Chondrocyte (in vitro differentiated cells): ENCODE data around the gene ZNF254. TPM values are rescaled to one million over a fixed set of nuclear protein-coding genes. Genes with fewer than 3 reads are reported as not detected.

Source experiments
- DNase-seq: peaks from one replicate; pipeline ENCODE4 v3.0.0; 2021; ENCODE audit warnings: mixed read lengths, low spot score
- H3K27ac Mint-ChIP-seq: one replicate; pipeline ENCODE4 v1.8.0; 2021; ENCODE audit warnings: mild to moderate bottlenecking, moderate library complexity, mixed read lengths; ENCODE audit not compliant: unreplicated experiment
- H3K27me3 Mint-ChIP-seq: 2 replicates; pipeline ENCODE4 v1.8.0; 2021; ENCODE audit warnings: low read depth, mixed read lengths
- H3K36me3 Mint-ChIP-seq: 2 replicates; pipeline ENCODE4 v1.8.0; 2021; ENCODE audit warnings: low read depth, mixed read lengths
- H3K4me1 Mint-ChIP-seq: 2 replicates; pipeline ENCODE4 v1.8.0; 2021; ENCODE audit warnings: low read depth, mild to moderate bottlenecking, mixed read lengths
- H3K4me3 Mint-ChIP-seq: one replicate; pipeline ENCODE4 v1.8.0; 2021; ENCODE audit warnings: mild to moderate bottlenecking, moderate library complexity, mixed read lengths; ENCODE audit not compliant: unreplicated experiment
- H3K9me3 Mint-ChIP-seq: 2 replicates; pipeline ENCODE4 v1.8.0; 2021; ENCODE audit warnings: low read depth, mixed read lengths
- CTCF ChIP-seq: fragments of 200-600 bp; sonication (generic); IDR thresholded peaks from 2 replicates; pipeline ENCODE4 v1.5.0; 2021; ENCODE audit warnings: antibody characterized with exemption, mild to moderate bottlenecking, moderate library complexity
- total RNA-seq: library from RNA; stranded (reverse); gene quantifications from 3 replicates; pipeline ENCODE4 v1.2.1, GENCODE V29; 2021

The ZNF254 gene
- total RNA-seq, 1 donor from 2014 or later: 13.1 TPM

GRCh38 chr19:24140591-24140990 lies 53.6 kb downstream of the ZNF254 start:
- H3K4me3 Mint-ChIP-seq: no peak overlapping the region
- H3K4me1 Mint-ChIP-seq: no peaks in the 10 kb centered on the region
- no peak for DNase-seq
- H3K9me3 Mint-ChIP-seq: peaks cover 45% of the 10 kb centered on the region
- no peak overlapping the region for H3K27ac Mint-ChIP-seq
- TF ChIP-seq CTCF: no peak
- H3K27me3 Mint-ChIP-seq: no peaks in the 10 kb centered on the region
- peaks cover 51% of the 10 kb centered on the region for H3K36me3 Mint-ChIP-seq

- no peak for DNase-seq
- peaks cover 40% of the 10 kb centered on the region for H3K9me3 Mint-ChIP-seq
- no peak overlapping the region for H3K27ac Mint-ChIP-seq
- H3K27me3 Mint-ChIP-seq: no peaks in the 10 kb centered on the region
- peaks cover 47% of the 10 kb centered on the region for H3K36me3 Mint-ChIP-seq
- no peak overlapping the region for H3K4me3 Mint-ChIP-seq
- H3K4me1 Mint-ChIP-seq: no peaks in the 10 kb centered on the region
- TF ChIP-seq CTCF: no peak
Measured at GRCh38 chr19:24141612-24142011, 54.6 kb downstream of the ZNF254 start.

GRCh38 chr19:24142771-24143170 lies 55.8 kb downstream of the ZNF254 start:
- no peak overlapping the region for H3K4me3 Mint-ChIP-seq
- H3K27me3 Mint-ChIP-seq: no peaks in the 10 kb centered on the region
- H3K36me3 Mint-ChIP-seq: peaks cover 43% of the 10 kb centered on the region
- H3K9me3 Mint-ChIP-seq: peaks cover 38% of the 10 kb centered on the region
- no peak for DNase-seq
- no peak for TF ChIP-seq CTCF
- H3K27ac Mint-ChIP-seq: no peak overlapping the region
- H3K4me1 Mint-ChIP-seq: no peaks in the 10 kb centered on the region

- Mint-ChIP-seq H3K27me3 (no peaks in the 10 kb centered on the region), H3K4me3 (no peak overlapping the region), H3K27ac (no peak overlapping the region), H3K4me1 (no peaks in the 10 kb centered on the region), H3K9me3 (peaks cover 36% of the 10 kb centered on the region), H3K36me3 (peaks cover 25% of the 10 kb centered on the region)
- no peak for DNase-seq
- TF ChIP-seq CTCF: peak; percentile 67
Measured at GRCh38 chr19:24159707-24160106, 72.7 kb downstream of the ZNF254 start.

GRCh38 chr19:24166055-24166454 lies 79.1 kb downstream of the ZNF254 start:
- H3K27ac Mint-ChIP-seq: no peak overlapping the region
- H3K4me1 Mint-ChIP-seq: no peaks in the 10 kb centered on the region
- H3K9me3 Mint-ChIP-seq: peaks cover 27% of the 10 kb centered on the region
- no peak overlapping the region for H3K4me3 Mint-ChIP-seq
- H3K27me3 Mint-ChIP-seq: no peaks in the 10 kb centered on the region
- no peak for DNase-seq
- peaks cover 11% of the 10 kb centered on the region for H3K36me3 Mint-ChIP-seq
- TF ChIP-seq CTCF: no peak
